ENCODE measurements around the gene LANCL2. TPM values are rescaled to one million over a fixed set of nuclear protein-coding genes. Genes with fewer than 3 reads are reported as not detected.

The LANCL2 gene
- total RNA-seq, 1 experiment from 2014 or later: 14.3 TPM

GRCh38 chr7:55386541-55386940 is 21.4 kb downstream of the LANCL2 start:
- Mint-ChIP-seq H3K27ac (ENCODE audit: low read depth, unreplicated experiment) (no peak overlapping the region), H3K27me3 (ENCODE audit: insufficient read depth, unreplicated experiment) (no peaks in the 10 kb centered on the region), H3K4me1 (ENCODE audit: insufficient read depth, unreplicated experiment) (no peaks in the 10 kb centered on the region), H3K4me3 (ENCODE audit: unreplicated experiment) (no peak overlapping the region), H3K9me3 (ENCODE audit: unreplicated experiment) (peaks cover 42% of the 10 kb centered on the region), H3K36me3 (ENCODE audit: insufficient read depth, unreplicated experiment) (peaks cover 6% of the 10 kb centered on the region)
- intact Hi-C loops (cut with micrococcal nuclease): no loop called here
- POLR2A ChIA-PET: interaction anchor here (0.6 kb wide), 1 partner anchor 21 kb away, joined by 3 read pairs; the partner anchor contains the start of gene LANCL2
- TF ChIP-seq CTCF (IDR thresholded peaks at IDR 0.05; ENCODE audit: unreplicated experiment): no peak
- no peak for DNase-seq (ENCODE audit: unreplicated experiment)
- CTCF ChIA-PET: interaction anchor here (0.6 to 0.8 kb wide), 2 partner anchors 10 to 37 kb away, joined by 3 read pairs; no protein-coding TSS in a partner anchor
- no TSS peak for BruUV-seq (replicated peaks)

- peak; percentile 44 for DNase-seq (ENCODE audit: unreplicated experiment)
- Mint-ChIP-seq H3K4me3 (ENCODE audit: unreplicated experiment) (no peak overlapping the region), H3K9me3 (ENCODE audit: unreplicated experiment) (peaks cover 42% of the 10 kb centered on the region), H3K27me3 (ENCODE audit: insufficient read depth, unreplicated experiment) (no peaks in the 10 kb centered on the region), H3K27ac (ENCODE audit: low read depth, unreplicated experiment) (no peak overlapping the region), H3K4me1 (ENCODE audit: insufficient read depth, unreplicated experiment) (no peaks in the 10 kb centered on the region), H3K36me3 (ENCODE audit: insufficient read depth, unreplicated experiment) (peaks cover 7% of the 10 kb centered on the region)
- CTCF ChIA-PET: interaction anchor here (0.6 to 0.8 kb wide), 4 partner anchors 9 to 107 kb away, joined by 3 to 5 read pairs (median 3); no protein-coding TSS in a partner anchor
- intact Hi-C loops (cut with micrococcal nuclease): no loop called here
- POLR2A ChIA-PET: interaction anchor here (0.6 kb wide), 1 partner anchor 22 kb away, joined by 3 read pairs; the partner anchor contains the start of gene LANCL2
- BruUV-seq (replicated peaks): no TSS peak
- TF ChIP-seq CTCF (IDR thresholded peaks at IDR 0.05; ENCODE audit: unreplicated experiment): no peak
These were observed 22.2 kb downstream of the LANCL2 start for GRCh38 chr7:55387062-55387965.

GRCh38 chr7:55396233-55396785 is 31.2 kb downstream of the LANCL2 start:
- no TSS peak for BruUV-seq (replicated peaks)
- Mint-ChIP-seq H3K4me3 (ENCODE audit: unreplicated experiment) (no peak overlapping the region), H3K27me3 (ENCODE audit: insufficient read depth, unreplicated experiment) (no peaks in the 10 kb centered on the region), H3K36me3 (ENCODE audit: insufficient read depth, unreplicated experiment) (peaks cover 10% of the 10 kb centered on the region), H3K27ac (ENCODE audit: low read depth, unreplicated experiment) (no peak overlapping the region), H3K9me3 (ENCODE audit: unreplicated experiment) (no peaks in the 10 kb centered on the region), H3K4me1 (ENCODE audit: insufficient read depth, unreplicated experiment) (no peaks in the 10 kb centered on the region)
- no peak for DNase-seq (ENCODE audit: unreplicated experiment)
- no peak for TF ChIP-seq CTCF (IDR thresholded peaks at IDR 0.05; ENCODE audit: unreplicated experiment)
- CTCF ChIA-PET: interaction anchor here (1.0 to 1.4 kb wide), 3 partner anchors 9 to 18 kb away, joined by 3 to 4 read pairs (median 4); no protein-coding TSS in a partner anchor
- POLR2A ChIA-PET: interaction anchor here (0.6 kb wide), 1 partner anchor 370 kb away, joined by 5 read pairs; no protein-coding TSS in a partner anchor
- intact Hi-C loops (cut with micrococcal nuclease): no loop called here

DNA sequence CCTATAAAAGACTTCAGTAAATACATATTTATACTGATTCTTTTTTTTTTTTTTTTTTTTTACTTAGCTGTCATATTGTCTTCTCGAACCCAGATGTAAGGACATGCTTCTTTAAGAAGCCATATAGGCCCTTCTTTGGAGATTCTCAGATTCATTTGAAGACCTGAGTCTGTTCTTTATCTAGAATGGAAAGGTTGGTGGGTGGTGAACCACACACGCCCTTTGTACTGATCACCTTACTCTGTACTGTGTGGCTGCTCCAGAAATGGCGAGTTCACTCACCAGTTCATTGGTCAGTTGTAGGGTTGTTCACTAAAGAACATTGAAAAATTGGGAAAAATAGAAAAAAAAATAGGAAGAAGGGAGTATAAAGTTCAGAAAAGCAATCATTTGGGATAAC is 32.5 kb downstream of the LANCL2 start:
- ChIA-PET POLR2A (no interaction called here), CTCF (interaction anchor here (1.4 kb wide), 1 partner anchor 16 kb away, joined by 4 read pairs; no protein-coding TSS in a partner anchor)
- Mint-ChIP-seq H3K36me3 (ENCODE audit: insufficient read depth, unreplicated experiment) (peaks cover 5% of the 10 kb centered on the region), H3K27me3 (ENCODE audit: insufficient read depth, unreplicated experiment) (no peaks in the 10 kb centered on the region), H3K4me1 (ENCODE audit: insufficient read depth, unreplicated experiment) (no peaks in the 10 kb centered on the region), H3K9me3 (ENCODE audit: unreplicated experiment) (no peaks in the 10 kb centered on the region), H3K4me3 (ENCODE audit: unreplicated experiment) (no peak overlapping the region), H3K27ac (ENCODE audit: low read depth, unreplicated experiment) (no peak overlapping the region)
- no TSS peak for BruUV-seq (replicated peaks)
- no peak for DNase-seq (ENCODE audit: unreplicated experiment)
- intact Hi-C loops (cut with micrococcal nuclease): no loop called here
- no peak for TF ChIP-seq CTCF (IDR thresholded peaks at IDR 0.05; ENCODE audit: unreplicated experiment)

Measured in MCF 10A (cell line).